ENCODE data around the gene ITIH1. TPM values are rescaled to one million over a fixed set of nuclear protein-coding genes. Genes with fewer than 3 reads are reported as not detected.

Gene ITIH1
- total RNA-seq, 1 donor from 2014 or later, result not detected

GRCh38 chr3:52831500-52832301, 54.3 kb downstream of the ITIH1 start:
- Histone ChIP-seq H3K79me2 (ENCODE audit: insufficient read depth, low read length) (no peaks in the 10 kb centered on the region), H3K9me3 (ENCODE audit: insufficient read depth, low read depth, low read length) (no peaks in the 10 kb centered on the region), H2AFZ (ENCODE audit: low read depth, low read length) (no peak overlapping the region), H3K36me3 (ENCODE audit: insufficient read depth, low read length) (no peaks in the 10 kb centered on the region), H4K20me1 (ENCODE audit: insufficient read depth, low read length) (peaks cover 16% of the 10 kb centered on the region), H3K27ac (ENCODE audit: low read depth, low read length) (no peak overlapping the region), H3K4me1 (ENCODE audit: insufficient read depth, low read length) (peaks cover 19% of the 10 kb centered on the region), H3K27me3 (ENCODE audit: insufficient read depth, low read length) (no peaks in the 10 kb centered on the region), H3K4me2 (ENCODE audit: low read length) (peak overlapping the region; percentile 56), H3K9ac (ENCODE audit: low read length) (no peak overlapping the region), H3K4me3 (ENCODE audit: insufficient read depth, low read depth, low read length) (no peak overlapping the region)
- Mint-ChIP-seq H3K4me3 (ENCODE audit: unreplicated experiment) (no peak overlapping the region), H3K4me1 (ENCODE audit: low read depth, unreplicated experiment) (peaks cover 19% of the 10 kb centered on the region), H3K27ac (ENCODE audit: unreplicated experiment) (no peak overlapping the region), H3K27me3 (ENCODE audit: low read depth, unreplicated experiment) (peaks cover 13% of the 10 kb centered on the region), H3K36me3 (ENCODE audit: low read depth, unreplicated experiment) (peaks cover 6% of the 10 kb centered on the region), H3K9me3 (ENCODE audit: unreplicated experiment) (no peaks in the 10 kb centered on the region)
- no peak for TF ChIP-seq CTCF (IDR thresholded peaks at IDR 0.05; ENCODE audit: insufficient read depth, low read depth, low read length)
- no peak for TF ChIP-seq EZH2 (IDR thresholded peaks at IDR 0.05; ENCODE audit: insufficient read depth, low read length)
- DNase-seq (ENCODE audit: low read depth) (peak; percentile 61), FAIRE-seq (peak; percentile 50)

GRCh38 chr3:52833202-52833601, 55.8 kb downstream of the ITIH1 start:
- no peaks in the 10 kb centered on the region for H3K27me3 ChIP-seq (ENCODE audit: insufficient read depth, low read length)
- TF ChIP-seq CTCF (IDR thresholded peaks at IDR 0.05; ENCODE audit: insufficient read depth, low read depth, low read length) (no peak), EZH2 (IDR thresholded peaks at IDR 0.05; ENCODE audit: insufficient read depth, low read length) (no peak)
- H3K79me2 ChIP-seq (ENCODE audit: insufficient read depth, low read length), result no peaks in the 10 kb centered on the region
- Mint-ChIP-seq H3K27ac (ENCODE audit: unreplicated experiment) (no peak overlapping the region), H3K4me3 (ENCODE audit: unreplicated experiment) (no peak overlapping the region), H3K4me1 (ENCODE audit: low read depth, unreplicated experiment) (peaks cover 15% of the 10 kb centered on the region), H3K9me3 (ENCODE audit: unreplicated experiment) (no peaks in the 10 kb centered on the region), H3K36me3 (ENCODE audit: low read depth, unreplicated experiment) (peaks cover 10% of the 10 kb centered on the region), H3K27me3 (ENCODE audit: low read depth, unreplicated experiment) (peaks cover 11% of the 10 kb centered on the region)
- H4K20me1 ChIP-seq (ENCODE audit: insufficient read depth, low read length), result peaks cover 16% of the 10 kb centered on the region
- no peak overlapping the region for H3K4me2 ChIP-seq (ENCODE audit: low read length)
- H3K9ac ChIP-seq (ENCODE audit: low read length), result no peak overlapping the region
- no peak for FAIRE-seq
- no peak overlapping the region for H3K4me3 ChIP-seq (ENCODE audit: insufficient read depth, low read depth, low read length)
- no peak overlapping the region for H3K27ac ChIP-seq (ENCODE audit: low read depth, low read length)
- H3K36me3 ChIP-seq (ENCODE audit: insufficient read depth, low read length), result no peaks in the 10 kb centered on the region
- H2AFZ ChIP-seq (ENCODE audit: low read depth, low read length), result no peak overlapping the region
- no peaks in the 10 kb centered on the region for H3K9me3 ChIP-seq (ENCODE audit: insufficient read depth, low read depth, low read length)
- DNase-seq (ENCODE audit: low read depth), result no peak
- H3K4me1 ChIP-seq (ENCODE audit: insufficient read depth, low read length), result peaks cover 17% of the 10 kb centered on the region

Measured in astrocyte (in vitro differentiated cells and primary cell).